Esophagus squamous epithelium (tissue), 4 donors: Measurements from ENCODE around the gene CADPS.

Experiments used
- POLR2A ChIP-seq, 4 donors: fragments of 450-650 bp; IDR thresholded peaks; one replicate each; pipeline ENCODE4 v1.6.1; 2017; ENCODE audit warnings: antibody characterized with exemption in 4 of 4, mild to moderate bottlenecking in 4 of 4, moderate library complexity in 3 of 4
- TF ChIP-seq, protein P1 (sequence below), 6 experiments: fragments of 450-650 bp in 4 of 6; fragments of 200-600 bp in 2 of 6; sonication (generic) in 2 of 6; IDR thresholded peaks; one replicate each; pipeline ENCODE4 v1.5.1; 2016 to 2019; ENCODE audit warnings: antibody characterized with exemption in 6 of 6, mild to moderate bottlenecking in 4 of 6, moderate library complexity in 4 of 6

DNA sequence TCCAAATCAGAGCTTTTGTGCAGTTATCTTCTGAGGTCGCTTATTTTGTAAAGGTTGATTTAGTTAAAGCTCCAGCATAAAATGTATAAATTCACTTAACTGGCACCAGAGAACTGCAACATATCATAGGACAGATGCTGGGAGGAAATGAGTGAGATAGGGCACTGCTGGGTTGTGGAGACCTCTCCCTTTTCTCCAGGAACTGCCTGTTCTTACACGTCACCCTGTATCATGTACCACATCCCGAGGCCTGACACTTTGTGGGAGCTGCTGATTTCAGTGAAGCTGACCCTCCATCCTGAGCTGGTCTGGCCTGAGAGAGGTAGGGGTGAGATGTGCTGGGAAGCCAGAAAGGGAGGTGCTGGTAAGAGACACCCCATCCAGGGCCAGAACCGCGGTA, 288.0 kb downstream of the CADPS start:
- no peak for TF ChIP-seq POLR2A (IDR thresholded peaks at IDR 0.05)
- TF ChIP-seq, protein P1, sequence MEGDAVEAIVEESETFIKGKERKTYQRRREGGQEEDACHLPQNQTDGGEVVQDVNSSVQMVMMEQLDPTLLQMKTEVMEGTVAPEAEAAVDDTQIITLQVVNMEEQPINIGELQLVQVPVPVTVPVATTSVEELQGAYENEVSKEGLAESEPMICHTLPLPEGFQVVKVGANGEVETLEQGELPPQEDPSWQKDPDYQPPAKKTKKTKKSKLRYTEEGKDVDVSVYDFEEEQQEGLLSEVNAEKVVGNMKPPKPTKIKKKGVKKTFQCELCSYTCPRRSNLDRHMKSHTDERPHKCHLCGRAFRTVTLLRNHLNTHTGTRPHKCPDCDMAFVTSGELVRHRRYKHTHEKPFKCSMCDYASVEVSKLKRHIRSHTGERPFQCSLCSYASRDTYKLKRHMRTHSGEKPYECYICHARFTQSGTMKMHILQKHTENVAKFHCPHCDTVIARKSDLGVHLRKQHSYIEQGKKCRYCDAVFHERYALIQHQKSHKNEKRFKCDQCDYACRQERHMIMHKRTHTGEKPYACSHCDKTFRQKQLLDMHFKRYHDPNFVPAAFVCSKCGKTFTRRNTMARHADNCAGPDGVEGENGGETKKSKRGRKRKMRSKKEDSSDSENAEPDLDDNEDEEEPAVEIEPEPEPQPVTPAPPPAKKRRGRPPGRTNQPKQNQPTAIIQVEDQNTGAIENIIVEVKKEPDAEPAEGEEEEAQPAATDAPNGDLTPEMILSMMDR (IDR thresholded peaks at IDR 0.05) = no peak
